ENCODE data around the gene CDCP2. TPM values are rescaled to one million over a fixed set of nuclear protein-coding genes. Genes with fewer than 3 reads are reported as not detected.

Gene CDCP2
- total and polyA plus RNA-seq, 2 experiments from 2014 or later, result not detected

GRCh38 chr1:54176621-54177327, 24.0 kb upstream of the CDCP2 start (continued):
- TF ChIP-seq EZH2phosphoT487 (IDR thresholded peaks at IDR 0.05; ENCODE audit: unreplicated experiment) (no peak), ETS1 (IDR thresholded peaks at IDR 0.05) (no peak), REST (IDR thresholded peaks at IDR 0.05; ENCODE audit: unreplicated experiment) (no peak), STAT1 (IDR thresholded peaks at IDR 0.05; ENCODE audit: unreplicated experiment) (no peak), CREB1 (CRISPR knock-in tag; IDR thresholded peaks at IDR 0.05; ENCODE audit: low read depth) (no peak)

GRCh38 chr1:54174106-54174505, 21.3 kb upstream of the CDCP2 start:
- ATAC-seq, result no peak
- H3K27me3 Mint-ChIP-seq (ENCODE audit: insufficient read depth, low read depth, poor library complexity), result peaks cover 3% of the 10 kb centered on the region
- TF ChIP-seq ETS1 (IDR thresholded peaks at IDR 0.05), result no peak
- no peak for TF ChIP-seq CREB1 (CRISPR knock-in tag; IDR thresholded peaks at IDR 0.05; ENCODE audit: low read depth)
- TF ChIP-seq STAT1 (IDR thresholded peaks at IDR 0.05; ENCODE audit: unreplicated experiment), result no peak
- no peak for TF ChIP-seq CTCF (conservative IDR thresholded peaks at IDR 0.05; ENCODE audit: low read depth in 2 of 2)
- TF ChIP-seq ZNF114 (CRISPR knock-in tag; IDR thresholded peaks at IDR 0.05), result no peak
- TF ChIP-seq EZH2 (IDR thresholded peaks at IDR 0.05; ENCODE audit: low read depth, unreplicated experiment), result no peak
- no peak for TF ChIP-seq EZH2phosphoT487 (IDR thresholded peaks at IDR 0.05; ENCODE audit: unreplicated experiment)
- TF ChIP-seq ZNF331 (CRISPR knock-in tag; IDR thresholded peaks at IDR 0.05; ENCODE audit: low read depth), result no peak
- no peak for TF ChIP-seq REST (IDR thresholded peaks at IDR 0.05; ENCODE audit: unreplicated experiment)

More at GRCh38 chr1:54174106-54174505, 21.3 kb upstream of the CDCP2 start:
- H3K4me3 Mint-ChIP-seq, result no peak overlapping the region
- Histone ChIP-seq H3K27me3 (ENCODE audit: insufficient read depth) (no peaks in the 10 kb centered on the region), H3K4me1 (ENCODE audit: insufficient read depth) (no peaks in the 10 kb centered on the region), H3K4me3 (no peak overlapping the region), H3K36me3 (ENCODE audit: insufficient read depth) (no peaks in the 10 kb centered on the region), H3K4me2 (no peak overlapping the region), H4K20me1 (replicated peaks; ENCODE audit: insufficient read depth) (no peaks in the 10 kb centered on the region), H3F3A (replicated peaks; ENCODE audit: low read depth) (no peaks in the 10 kb centered on the region), H3K27ac (ENCODE audit: low read depth) (no peak overlapping the region), H3K9me2 (ENCODE audit: insufficient read depth) (no peaks in the 10 kb centered on the region), H2AFZ (no peak overlapping the region), H3K79me2 (replicated peaks; ENCODE audit: insufficient read depth) (no peaks in the 10 kb centered on the region)
- DNase-seq (ENCODE audit: low spot score), result no peak
- H3K27ac Mint-ChIP-seq, result no peak overlapping the region
- no peaks in the 10 kb centered on the region for H3K9me3 Mint-ChIP-seq
- no peaks in the 10 kb centered on the region for H3K36me3 Mint-ChIP-seq (ENCODE audit: low read depth)
- peaks cover 4% of the 10 kb centered on the region; the same call in 1 of the 3 replicates for H3K4me1 Mint-ChIP-seq

All from GM23338 (cell line).